Smooth muscle cell (in vitro differentiated cells): ENCODE measurements around the gene GJC2. TPM values are rescaled to one million over a fixed set of nuclear protein-coding genes. Genes with fewer than 3 reads are reported as not detected.

Source experiments
- DNase-seq: peaks from one replicate; lab custom pipeline; 2025; ENCODE audit not compliant: unreplicated experiment; lab: John Stamatoyannopoulos, UW
- H2AFZ ChIP-seq: fragments of 200-600 bp; sonication (generic); 2 replicates; pipeline ENCODE4 v1.6.0; 2016; ENCODE audit warnings: antibody characterized with exemption, low read depth, mild to moderate bottlenecking
- H3F3A ChIP-seq: fragments of 200-600 bp; sonication (generic); 2 replicates; pipeline ENCODE4 v1.6.0; 2017; ENCODE audit warnings: antibody characterized with exemption, low read depth
- H3K27ac ChIP-seq: fragments of 200-600 bp; sonication (generic); 2 replicates; pipeline ENCODE4 v1.5.1; 2016; ENCODE audit warnings: low read depth, mild to moderate bottlenecking
- H3K27me3 ChIP-seq: fragments of 200-600 bp; sonication (generic); 2 replicates; pipeline ENCODE4 v1.6.1; 2016; ENCODE audit warnings: low read depth, mild to moderate bottlenecking
- H3K36me3 ChIP-seq: fragments of 200-600 bp; sonication (generic); 2 replicates; pipeline ENCODE4 v1.5.1; 2016; ENCODE audit warnings: low read depth
- H3K4me1 ChIP-seq: fragments of 200-600 bp; sonication (generic); 2 replicates; pipeline ENCODE4 v1.5.1; 2016; ENCODE audit warnings: low read depth
- H3K4me2 ChIP-seq: fragments of 200-600 bp; sonication (generic); 2 replicates; pipeline ENCODE4 v1.6.0; 2016; ENCODE audit warnings: mild to moderate bottlenecking
- H3K4me3 ChIP-seq: fragments of 200-600 bp; sonication (generic); 2 replicates; pipeline ENCODE4 v1.5.1; 2016; ENCODE audit warnings: mild to moderate bottlenecking
- H3K79me2 ChIP-seq: fragments of 200-600 bp; sonication (generic); 2 replicates; pipeline ENCODE4 v1.6.0; 2016; ENCODE audit warnings: low read depth, mild to moderate bottlenecking
- H3K9ac ChIP-seq: fragments of 200-600 bp; sonication (generic); 2 replicates; pipeline ENCODE4 v1.6.0; 2016; ENCODE audit warnings: low read depth
- H3K9me3 ChIP-seq: fragments of 200-600 bp; sonication (generic); replicated peaks from 2 replicates; pipeline ENCODE4 v1.5.1; 2016; ENCODE audit warnings: low read depth
- H4K20me1 ChIP-seq: fragments of 200-600 bp; sonication (generic); 2 replicates; pipeline ENCODE4 v1.6.0; 2016; ENCODE audit warnings: low read depth
- CTCF ChIP-seq: fragments of 200-600 bp; sonication (generic); IDR thresholded peaks from 2 replicates; pipeline ENCODE4 v1.5.1; 2017; ENCODE audit warnings: borderline replicate concordance, mild to moderate bottlenecking, antibody characterized with exemption; ENCODE audit not compliant: insufficient read depth, poor library complexity, severe bottlenecking
- WGBS: methylation state at CpG from one replicate; pipeline ENCODE4 v1.1.7; 2016; ENCODE audit warnings: low lambda C conversion rate; 5-methylcytosine and 5-hydroxymethylcytosine counted together
- polyA plus RNA-seq: library from polyadenylated mRNA; unstranded; fragments of >200 nt; fragmentation: Nextera tagmentation; extraction: Ambion mirVana; gene quantifications from 2 replicates; pipeline ENCODE4 v1.2.1, GENCODE V29; 2016
- total RNA-seq: library from RNA; depleted of rRNA; stranded (reverse); fragments of >200 nt; gene quantifications from 2 replicates; pipeline ENCODE4 v1.2.3, GENCODE V29; 2014

The GJC2 gene
- total and polyA plus RNA-seq, 2 experiments from 2014 or later: 0.29 TPM; not detected in 1

GRCh38 chr1:228123505-228123904 is 26.2 kb upstream of the GJC2 start:
- no peak overlapping the region for H2AFZ ChIP-seq
- no peak for TF ChIP-seq CTCF
- no peaks in the 10 kb centered on the region for H4K20me1 ChIP-seq
- H3K27ac ChIP-seq: no peak overlapping the region
- no peak for DNase-seq
- WGBS: 61% methylated on average over 2 of the region's 2 CpGs
- no peaks in the 10 kb centered on the region for H3K36me3 ChIP-seq
- no peak overlapping the region for H3K4me2 ChIP-seq
- no peaks in the 10 kb centered on the region for H3K4me1 ChIP-seq
- no peaks in the 10 kb centered on the region for H3K79me2 ChIP-seq
- H3K9me3 ChIP-seq: no peaks in the 10 kb centered on the region
- no peaks in the 10 kb centered on the region for H3F3A ChIP-seq
- H3K9ac ChIP-seq: no peak overlapping the region
- peaks cover 12% of the 10 kb centered on the region for H3K27me3 ChIP-seq
- no peak overlapping the region for H3K4me3 ChIP-seq

- Histone ChIP-seq H3K27ac (no peak overlapping the region), H3K27me3 (peaks cover 18% of the 10 kb centered on the region), H2AFZ (no peak overlapping the region), H3K4me2 (no peak overlapping the region), H3K9me3 (no peaks in the 10 kb centered on the region), H4K20me1 (no peaks in the 10 kb centered on the region), H3F3A (no peaks in the 10 kb centered on the region), H3K4me3 (no peak overlapping the region), H3K9ac (no peak overlapping the region), H3K36me3 (no peaks in the 10 kb centered on the region), H3K79me2 (no peaks in the 10 kb centered on the region), H3K4me1 (no peaks in the 10 kb centered on the region)
- TF ChIP-seq CTCF: no peak
- WGBS: 85% methylated on average over 5 of the region's 5 CpGs
- no peak for DNase-seq
Measured at GRCh38 chr1:228125185-228125584, 24.5 kb upstream of the GJC2 start.

GRCh38 chr1:228131766-228132165 is 18.0 kb upstream of the GJC2 start:
- no peak for DNase-seq
- H2AFZ ChIP-seq: no peak overlapping the region
- no peaks in the 10 kb centered on the region for H3F3A ChIP-seq
- no peaks in the 10 kb centered on the region for H3K9me3 ChIP-seq
- peak overlapping the region; percentile 63 for H3K27ac ChIP-seq
- WGBS: 68% methylated on average over 2 of the region's 2 CpGs
- H3K4me1 ChIP-seq: no peaks in the 10 kb centered on the region
- H4K20me1 ChIP-seq: no peaks in the 10 kb centered on the region
- H3K4me3 ChIP-seq: no peak overlapping the region
- H3K36me3 ChIP-seq: no peaks in the 10 kb centered on the region
- no peak overlapping the region for H3K4me2 ChIP-seq
- H3K9ac ChIP-seq: peak overlapping the region; percentile 19
- TF ChIP-seq CTCF: no peak
- peaks cover 29% of the 10 kb centered on the region for H3K27me3 ChIP-seq
- no peaks in the 10 kb centered on the region for H3K79me2 ChIP-seq

GRCh38 chr1:228134591-228134990 is 15.1 kb upstream of the GJC2 start:
- Histone ChIP-seq H3K9me3 (no peaks in the 10 kb centered on the region), H3K36me3 (no peaks in the 10 kb centered on the region)

More at GRCh38 chr1:228134591-228134990, 15.1 kb upstream of the GJC2 start:
- no peak for DNase-seq
- Histone ChIP-seq H3K4me3 (no peak overlapping the region), H3K9ac (no peak overlapping the region), H3K79me2 (no peaks in the 10 kb centered on the region), H4K20me1 (no peaks in the 10 kb centered on the region), H3K4me2 (no peak overlapping the region), H2AFZ (no peak overlapping the region), H3K4me1 (no peaks in the 10 kb centered on the region), H3K27ac (no peak overlapping the region), H3K27me3 (peaks cover 25% of the 10 kb centered on the region), H3F3A (no peaks in the 10 kb centered on the region)
- WGBS: 91% methylated on average over 12 of the region's 12 CpGs
- TF ChIP-seq CTCF: no peak
